Limb (tissue), 2 donors: Measurements from ENCODE around the gene CACNA1C.
"Not testable (repeated sequence)": the region's sequence is repeated elsewhere in the genome, so short reads cannot be mapped to it uniquely, and the experiment has no call there.

Experiments
- DNase-seq, 2 donors: peaks; one replicate each; pipeline ENCODE4 v3.0.0-alpha.2; 2016; ENCODE audit errors: extremely low spot score in 2 of 2

CACNA1C gene

DNA sequence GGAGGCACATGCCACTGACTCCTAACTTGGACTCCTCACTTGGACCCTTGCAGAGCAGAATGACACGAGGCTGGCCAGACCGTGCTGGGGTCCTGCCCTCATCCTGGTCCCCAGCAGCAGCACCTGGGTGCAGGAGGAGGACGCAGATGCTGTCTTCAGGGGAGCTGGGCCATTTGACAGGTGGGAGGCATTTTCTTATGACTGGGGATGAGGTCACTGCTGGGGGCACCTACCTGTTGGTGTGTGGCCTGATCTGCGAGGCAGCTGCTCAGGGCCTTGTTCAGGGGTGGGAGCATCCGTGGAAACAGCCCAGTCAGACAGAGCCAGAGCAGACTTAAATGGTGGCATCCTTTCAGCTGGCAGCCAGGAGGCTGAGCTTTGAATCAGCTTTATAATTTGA is 57.3 kb downstream of the CACNA1C start:
- DNase-seq = no peak

DNA sequence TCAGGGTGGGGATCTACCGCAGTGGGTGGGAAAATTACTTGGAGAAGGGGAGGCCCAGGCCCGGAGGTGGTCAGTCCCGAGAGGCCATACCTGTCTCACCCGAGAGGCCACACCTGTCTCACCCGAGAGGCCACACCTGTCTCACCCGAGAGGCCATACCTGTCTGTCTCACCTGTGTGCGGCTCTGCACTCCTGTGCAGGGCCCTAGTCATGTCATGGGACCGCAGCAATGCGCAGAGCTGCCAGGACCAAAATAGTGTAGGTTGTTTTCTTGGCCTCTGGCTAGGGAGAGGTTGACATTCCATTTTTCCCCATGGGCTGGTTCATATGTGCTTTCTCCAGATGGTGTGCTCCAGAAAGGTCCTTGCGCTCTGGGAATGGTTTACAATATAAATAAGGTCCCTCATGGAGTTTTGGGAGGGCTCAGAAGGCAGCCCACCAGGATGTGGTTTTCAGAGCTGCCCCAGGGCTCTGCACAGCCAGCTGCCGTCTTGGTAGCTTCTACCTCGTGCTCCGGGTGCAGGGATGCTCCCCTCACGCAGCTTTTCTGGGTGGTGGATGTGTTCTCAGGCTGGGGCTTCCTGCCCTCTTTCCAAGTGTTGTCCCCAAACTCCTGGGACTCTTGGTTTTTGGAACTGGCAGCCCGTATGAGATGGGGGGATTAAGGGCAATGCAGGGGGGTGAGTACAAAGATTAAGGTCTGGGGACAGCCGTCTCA is 58.2 kb downstream of the CACNA1C start:
- DNase-seq = no peak

DNA sequence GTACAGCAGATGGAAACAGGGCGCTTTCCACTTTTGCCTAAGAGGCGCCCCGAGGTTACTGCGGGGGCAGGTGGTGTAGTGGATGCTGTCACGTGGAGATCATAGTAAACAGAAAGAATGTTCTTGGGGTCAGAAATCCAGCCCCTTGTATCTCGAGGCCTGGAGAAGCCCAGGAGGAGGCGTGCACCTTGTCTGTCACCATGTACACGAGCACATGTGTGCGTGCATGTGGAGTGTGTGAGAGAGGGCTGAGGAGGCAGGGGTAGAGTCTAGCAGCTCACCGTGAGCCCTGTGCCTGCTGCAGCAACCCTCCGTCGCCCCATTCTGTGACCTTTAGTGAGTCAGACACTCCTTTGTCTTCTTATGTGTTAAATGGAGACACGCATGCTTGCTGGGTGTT is 59.0 kb downstream of the CACNA1C start:
- no peak for DNase-seq

GRCh38 chr12:2112401-2112800 is 59.6 kb downstream of the CACNA1C start:
- DNase-seq = no peak

DNA sequence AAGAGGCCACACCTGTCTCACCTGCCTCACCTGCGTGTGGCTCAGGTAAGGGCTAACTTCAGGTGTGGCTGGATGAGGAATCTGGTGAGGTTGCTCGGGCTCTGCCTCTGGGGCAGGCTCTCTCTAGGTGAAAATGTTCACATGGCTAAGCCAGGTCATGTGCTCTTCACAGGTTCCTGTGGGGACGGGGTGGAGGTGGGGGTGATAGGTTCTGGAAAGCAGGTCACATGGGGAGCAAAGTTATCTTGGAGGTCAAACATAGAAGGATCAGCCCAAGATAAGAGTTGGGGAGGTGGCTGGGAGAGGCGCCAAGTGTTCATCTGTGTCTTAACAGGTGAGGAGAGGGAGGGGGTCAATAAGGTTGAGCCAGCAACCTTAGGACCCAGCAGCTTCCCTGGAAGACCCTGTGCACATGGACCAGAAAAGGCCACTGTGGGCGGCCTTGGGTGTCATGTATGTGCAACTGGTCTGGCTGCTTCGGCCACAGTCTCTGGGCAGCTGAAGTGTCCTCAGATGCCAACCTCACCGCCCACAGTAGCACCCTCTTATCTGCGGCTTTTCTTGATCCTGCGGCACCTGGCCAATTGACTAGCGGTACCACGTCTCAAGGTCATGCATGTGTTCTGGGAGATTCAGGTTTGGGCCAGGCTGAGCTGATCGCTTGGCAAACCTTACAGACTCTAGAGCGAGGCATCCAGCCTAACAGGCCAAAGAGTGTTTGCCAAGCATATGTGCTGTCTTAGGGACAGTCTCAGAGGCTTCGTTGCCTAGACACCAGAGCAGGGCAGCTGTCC is 60.5 kb downstream of the CACNA1C start:
- no peak for DNase-seq

DNA sequence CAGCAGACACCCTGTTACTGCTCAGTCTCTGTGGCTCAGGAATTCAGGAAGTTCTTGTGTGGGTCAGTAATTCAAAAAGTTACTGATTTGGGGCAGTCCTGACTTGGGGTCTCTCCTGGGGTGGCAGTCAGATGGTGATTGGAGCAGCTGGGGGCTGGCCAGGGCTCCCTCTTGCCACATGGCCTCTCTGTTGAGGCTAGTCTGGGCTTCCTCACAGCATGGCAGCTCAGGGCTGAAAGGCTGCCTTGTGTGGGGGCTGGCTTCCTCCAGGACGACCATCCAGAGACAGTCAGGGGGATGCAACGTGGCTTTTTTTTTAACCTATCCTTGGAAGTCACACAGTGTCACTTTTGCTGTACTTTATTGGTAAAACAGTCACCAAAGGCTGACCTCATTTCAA is 61.3 kb downstream of the CACNA1C start:
- DNase-seq = no peak

DNA sequence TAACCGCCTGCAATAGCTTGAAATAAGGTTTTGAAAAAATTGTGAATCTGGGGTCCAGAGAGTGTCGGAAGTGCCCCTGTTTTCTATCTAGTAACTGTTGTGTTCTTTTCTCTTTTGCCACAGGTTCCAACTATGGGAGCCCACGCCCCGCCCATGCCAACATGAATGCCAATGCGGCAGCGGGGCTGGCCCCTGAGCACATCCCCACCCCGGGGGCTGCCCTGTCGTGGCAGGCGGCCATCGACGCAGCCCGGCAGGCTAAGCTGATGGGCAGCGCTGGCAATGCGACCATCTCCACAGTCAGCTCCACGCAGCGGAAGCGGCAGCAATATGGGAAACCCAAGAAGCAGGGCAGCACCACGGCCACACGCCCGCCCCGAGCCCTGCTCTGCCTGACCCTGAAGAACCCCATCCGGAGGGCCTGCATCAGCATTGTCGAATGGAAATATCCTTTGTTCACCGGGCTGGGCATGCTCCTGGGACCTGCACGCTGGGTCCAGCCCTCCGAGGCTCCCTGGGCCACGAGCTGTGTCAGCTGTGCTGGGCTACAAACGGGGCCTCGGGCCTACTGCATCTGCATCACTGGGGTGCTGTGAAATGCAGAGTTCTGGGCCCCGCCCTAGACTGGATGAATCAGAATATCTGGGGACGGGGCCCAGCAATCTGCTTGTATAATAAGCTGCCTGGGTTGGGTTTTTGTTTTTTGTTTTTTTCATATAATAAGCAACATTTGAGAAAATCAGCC is 62.5 kb downstream of the CACNA1C start:
- DNase-seq = no peak

GRCh38 chr12:2117541-2117940 is 64.8 kb downstream of the CACNA1C start:
- DNase-seq = no peak

DNA sequence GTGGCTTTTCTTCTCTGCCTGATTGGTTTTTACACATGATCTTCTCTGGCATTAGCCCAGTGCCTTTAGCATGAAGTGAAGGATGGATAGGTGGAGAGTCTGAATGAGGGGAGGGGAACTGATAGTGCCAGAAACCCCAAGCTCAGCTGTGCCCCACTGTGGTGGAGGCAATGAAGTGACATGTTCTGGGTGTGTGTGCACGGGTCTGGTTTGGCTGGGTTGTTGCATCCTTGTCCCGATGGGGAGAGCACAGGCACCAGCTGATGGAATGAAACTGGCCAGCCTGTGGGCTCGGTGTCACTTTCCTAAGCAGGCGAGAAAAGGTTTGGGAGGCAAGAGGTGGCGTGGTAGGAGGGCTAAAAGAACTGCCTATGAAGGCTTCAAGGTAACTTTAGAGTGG is 65.3 kb downstream of the CACNA1C start:
- DNase-seq = no peak

- DNase-seq = no peak
These were observed 65.9 kb downstream of the CACNA1C start for GRCh38 chr12:2118481-2119255.

DNA sequence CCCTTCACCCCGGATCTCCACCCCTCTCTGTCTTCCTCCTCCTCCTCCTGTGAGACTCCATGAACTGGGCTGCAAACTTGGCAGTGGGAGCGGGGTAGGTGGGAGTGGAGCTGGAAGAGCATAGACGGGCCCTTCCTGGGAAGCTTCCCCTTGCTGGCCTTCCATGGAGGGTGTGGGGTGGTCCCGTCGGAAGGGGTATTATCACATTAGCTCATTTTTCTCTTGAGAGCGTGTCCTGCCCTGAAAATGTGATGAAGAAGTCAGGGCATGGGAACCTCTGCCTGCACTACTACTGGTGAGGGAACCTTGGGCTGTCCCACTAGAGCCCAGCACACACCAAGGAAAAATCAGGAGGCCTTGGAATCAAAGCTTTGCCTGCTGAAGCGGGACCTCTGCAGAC is 66.5 kb downstream of the CACNA1C start:
- DNase-seq = no peak

DNA sequence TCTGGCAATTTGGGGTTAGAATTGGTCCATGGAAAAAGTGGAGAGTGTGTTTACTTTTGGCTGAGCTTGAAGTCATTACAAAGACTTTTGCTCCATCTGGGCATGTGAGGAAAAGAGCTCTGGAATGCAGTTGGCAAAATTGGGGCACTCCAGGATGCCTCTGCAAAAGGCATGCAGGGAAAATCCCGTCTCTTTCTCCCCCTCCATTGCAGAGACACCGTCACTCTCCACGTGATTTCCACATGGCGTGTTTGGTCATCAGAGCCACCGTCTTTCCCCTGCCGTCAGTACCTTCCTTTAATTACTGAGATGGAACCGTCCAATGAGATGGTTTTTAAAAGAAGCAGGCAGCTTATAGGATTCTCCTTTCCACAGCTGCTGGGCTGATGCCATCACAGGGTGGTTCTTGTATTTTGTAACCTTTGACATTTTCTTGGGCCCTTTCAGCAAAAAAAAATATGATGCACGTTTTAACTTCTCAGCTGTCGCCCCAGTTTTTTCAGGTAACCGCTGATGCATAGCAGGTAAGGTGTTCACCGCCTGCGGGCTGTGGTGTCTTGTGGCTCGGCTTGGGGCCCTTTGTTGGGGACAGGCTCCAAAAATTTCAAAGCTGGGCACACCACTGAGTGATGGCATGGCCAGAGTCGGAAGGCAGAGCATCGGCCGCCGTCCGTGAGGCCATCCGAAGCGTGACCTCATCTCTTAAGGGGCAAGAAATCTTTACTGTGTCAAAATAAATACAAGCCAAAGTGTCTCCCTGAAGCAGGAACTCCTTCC is 68.4 kb downstream of the CACNA1C start:
- DNase-seq = no peak

DNA sequence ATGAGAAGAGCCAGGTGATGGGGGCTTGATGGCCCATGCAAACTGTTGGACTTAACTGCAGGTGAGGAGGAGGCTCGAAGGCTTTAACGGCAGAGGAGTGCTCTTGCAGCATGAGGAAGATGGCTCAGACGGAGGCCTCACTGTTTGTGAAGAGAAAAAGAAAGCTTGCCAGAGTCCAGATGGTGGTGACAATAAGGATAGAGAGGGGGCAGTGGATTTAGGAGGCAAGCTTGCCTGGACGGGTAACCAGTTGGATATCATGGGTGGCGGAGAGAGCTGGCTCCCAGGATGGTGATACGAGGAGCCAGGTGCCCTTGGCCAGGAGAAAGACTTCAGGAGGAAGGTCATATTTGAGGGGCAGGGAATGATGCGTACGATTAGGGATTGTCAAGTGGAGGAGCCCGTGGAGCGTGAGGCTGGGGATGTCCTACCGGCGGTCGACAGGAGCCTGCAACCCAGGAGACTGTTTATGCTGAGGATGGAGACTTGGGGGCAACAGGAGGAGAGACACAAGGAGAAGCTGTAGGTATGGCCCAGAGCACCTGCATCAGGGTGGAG is 71.8 kb downstream of the CACNA1C start:
- DNase-seq = no peak

DNA sequence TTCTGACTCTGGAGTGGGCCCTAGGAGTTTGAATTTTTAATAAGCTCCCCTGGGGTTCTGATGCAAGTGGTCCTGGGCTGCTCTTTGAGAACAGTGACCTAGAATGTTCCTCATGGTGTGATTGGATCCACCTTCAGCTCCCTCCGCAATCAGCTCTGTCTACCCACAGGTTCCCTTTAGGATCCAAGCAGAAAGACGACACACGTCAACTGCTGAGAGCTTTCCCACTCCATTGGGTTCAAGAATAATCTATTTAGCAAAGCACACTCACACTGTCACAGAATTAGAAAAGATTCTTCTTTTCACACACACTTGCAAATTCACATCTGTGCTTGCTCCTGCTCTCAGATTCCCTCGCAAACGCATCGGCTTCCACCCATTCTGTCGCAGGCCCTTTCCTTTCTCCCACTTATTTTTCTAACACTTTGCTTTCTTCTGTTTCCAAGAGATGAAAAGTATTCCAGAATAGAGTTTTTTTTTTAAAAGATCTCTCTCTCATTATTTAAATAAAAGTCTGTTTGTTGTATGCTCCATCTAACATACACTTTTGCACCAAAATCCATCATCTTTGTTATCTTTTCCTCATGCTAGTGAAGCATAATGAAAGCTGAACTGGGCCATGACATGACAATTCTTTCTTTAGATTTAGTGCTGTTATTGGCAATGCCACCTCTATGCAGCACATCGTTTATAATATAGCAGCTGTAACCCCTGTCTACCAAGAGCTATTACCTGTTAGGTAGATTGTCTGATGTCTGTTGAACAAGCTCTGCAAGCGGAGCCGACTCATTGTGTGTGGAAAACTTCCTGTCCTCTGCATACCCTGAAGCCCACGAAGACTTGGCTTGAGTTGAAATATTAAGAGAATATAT is 73.1 kb downstream of the CACNA1C start:
- no peak for DNase-seq

- DNase-seq = no peak
These were observed 74.1 kb downstream of the CACNA1C start for GRCh38 chr12:2126676-2127406.

- no peak for DNase-seq
These were observed 76.3 kb downstream of the CACNA1C start for GRCh38 chr12:2129076-2129475.

GRCh38 chr12:2135661-2136418 is 83.1 kb downstream of the CACNA1C start:
- DNase-seq = not testable (repeated sequence)

DNA sequence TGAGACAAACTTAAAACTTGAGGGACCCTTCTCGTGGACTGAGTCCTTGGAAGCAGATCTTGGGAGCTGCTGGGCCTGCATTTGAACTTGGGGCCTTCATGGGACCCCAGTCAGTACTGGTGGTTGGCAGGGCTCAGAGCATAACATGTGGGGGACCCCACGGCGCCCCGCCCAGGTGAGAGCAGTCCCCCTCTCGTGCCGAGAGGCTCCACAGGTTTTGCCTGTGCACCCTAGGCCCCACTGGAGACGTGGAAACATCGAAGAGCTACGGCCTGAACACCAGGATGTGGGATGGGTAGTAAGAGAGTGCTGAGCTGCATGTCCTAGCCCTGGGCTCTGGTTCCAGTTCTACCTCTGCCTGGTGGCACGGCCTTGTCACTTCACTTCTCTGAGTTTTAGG is 84.1 kb downstream of the CACNA1C start:
- no peak for DNase-seq
